Anterior cingulate cortex (tissue), 58 donors: Measurements from ENCODE around the gene TGM5.
A peak's percentile ranks its signal among the peaks of the same experiment; 100 is the strongest.
"Not testable (repeated sequence)": the region's sequence is repeated elsewhere in the genome, so short reads cannot be mapped to it uniquely, and the experiment has no call there.

Experiments
- DNase-seq, 58 donors: peaks; one replicate each; lab custom pipeline; 2025; lab: John Stamatoyannopoulos, UW

The TGM5 gene

GRCh38 chr15:43266834-43267233, at the start of gene TGM5:
TGM5 (minus strand) TSS chr15:43266928; CDS start chr15:43266849, 79 bp downstream.
- DNase-seq = no peak

- DNase-seq = no peak
Observed at GRCh38 chr15:43314171-43314570, 47.4 kb upstream of the TGM5 start.

- DNase-seq = no peak
Observed at GRCh38 chr15:43312378-43312777, 45.6 kb upstream of the TGM5 start.

- no peak for DNase-seq
Observed at GRCh38 chr15:43302205-43302817, 35.6 kb upstream of the TGM5 start, which contains the start of gene TGM7. TGM7 (minus strand) TSS chr15:43302255.

GRCh38 chr15:43299884-43300283, 33.2 kb upstream of the TGM5 start:
- no peak for DNase-seq

GRCh38 chr15:43299411-43299810, 32.7 kb upstream of the TGM5 start:
- DNase-seq = no peak

GRCh38 chr15:43294091-43294706, 27.5 kb upstream of the TGM5 start:
- DNase-seq = no peak

- no peak for DNase-seq
Observed at GRCh38 chr15:43293432-43293831, 26.7 kb upstream of the TGM5 start.

- DNase-seq = no peak
Observed at GRCh38 chr15:43292375-43293078, 25.8 kb upstream of the TGM5 start.

- DNase-seq = not testable (repeated sequence)
Observed at GRCh38 chr15:43289656-43290055, 22.9 kb upstream of the TGM5 start.

- DNase-seq = no peak
Observed at GRCh38 chr15:43287254-43287653, 20.5 kb upstream of the TGM5 start.

GRCh38 chr15:43286074-43286473, 19.3 kb upstream of the TGM5 start:
- no peak for DNase-seq

GRCh38 chr15:43285609-43286037, 18.9 kb upstream of the TGM5 start:
- peak in 17 of 58 donors; percentile 3 to 47 (median 16) for DNase-seq

GRCh38 chr15:43283526-43283925, 16.8 kb upstream of the TGM5 start:
- no peak for DNase-seq

GRCh38 chr15:43281926-43282602, 15.3 kb upstream of the TGM5 start:
- no peak for DNase-seq

- DNase-seq = no peak
Observed at GRCh38 chr15:43280996-43281395, 14.3 kb upstream of the TGM5 start.

GRCh38 chr15:43279496-43279895, 12.8 kb upstream of the TGM5 start:
- DNase-seq = no peak

GRCh38 chr15:43278869-43279268, 12.1 kb upstream of the TGM5 start:
- no peak for DNase-seq

- no peak for DNase-seq
Observed at GRCh38 chr15:43277901-43278300, 11.2 kb upstream of the TGM5 start.

- DNase-seq = no peak
Observed at GRCh38 chr15:43277231-43277823, 10.6 kb upstream of the TGM5 start.
